ENCODE data around the gene CASZ1.

DNA sequence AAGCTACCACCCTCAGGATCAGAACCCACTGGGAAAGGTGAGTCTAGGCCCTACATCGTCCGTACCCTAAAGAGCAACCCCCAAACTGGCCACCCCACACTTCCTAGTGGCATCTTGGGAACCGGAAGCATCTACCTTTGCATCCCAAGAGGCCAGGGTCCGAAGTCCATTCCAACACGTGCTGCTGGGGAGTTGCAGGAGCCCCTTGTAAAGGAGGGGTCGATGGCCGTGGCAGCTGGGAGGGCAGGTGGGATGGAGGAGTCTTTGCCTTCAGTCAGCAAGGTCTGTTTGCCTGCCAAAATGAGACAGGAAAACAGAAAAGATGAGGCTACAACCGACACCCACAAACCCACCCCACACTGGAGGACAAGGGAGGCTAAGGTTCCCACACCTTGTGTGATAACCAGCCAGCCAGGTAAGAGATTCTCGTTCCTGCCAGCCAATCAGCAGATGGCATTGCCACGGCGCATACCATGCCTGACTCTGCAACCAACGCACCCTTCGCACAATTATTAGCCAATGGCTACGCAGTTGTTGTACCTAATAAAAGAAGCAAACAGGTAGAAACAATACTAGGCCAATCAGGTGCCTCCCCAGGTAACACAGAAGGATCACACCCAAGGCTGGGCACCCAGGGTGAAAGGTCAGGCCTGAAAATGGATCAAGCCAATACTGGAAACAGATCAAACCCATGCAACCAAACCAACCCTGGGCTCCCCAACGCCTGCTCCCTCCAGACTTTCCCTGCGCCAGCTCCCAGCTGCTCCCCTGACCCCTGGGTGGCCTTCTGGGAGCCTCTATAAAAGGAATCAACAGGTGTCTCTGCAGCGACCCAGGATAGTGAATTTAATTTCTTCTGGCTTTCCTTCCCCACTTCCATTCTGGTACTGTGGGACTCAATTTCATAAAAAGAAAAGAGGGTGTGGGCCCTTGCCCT lies 35.6 kb downstream of the CASZ1 start:
- TF ChIP-seq, protein P1, sequence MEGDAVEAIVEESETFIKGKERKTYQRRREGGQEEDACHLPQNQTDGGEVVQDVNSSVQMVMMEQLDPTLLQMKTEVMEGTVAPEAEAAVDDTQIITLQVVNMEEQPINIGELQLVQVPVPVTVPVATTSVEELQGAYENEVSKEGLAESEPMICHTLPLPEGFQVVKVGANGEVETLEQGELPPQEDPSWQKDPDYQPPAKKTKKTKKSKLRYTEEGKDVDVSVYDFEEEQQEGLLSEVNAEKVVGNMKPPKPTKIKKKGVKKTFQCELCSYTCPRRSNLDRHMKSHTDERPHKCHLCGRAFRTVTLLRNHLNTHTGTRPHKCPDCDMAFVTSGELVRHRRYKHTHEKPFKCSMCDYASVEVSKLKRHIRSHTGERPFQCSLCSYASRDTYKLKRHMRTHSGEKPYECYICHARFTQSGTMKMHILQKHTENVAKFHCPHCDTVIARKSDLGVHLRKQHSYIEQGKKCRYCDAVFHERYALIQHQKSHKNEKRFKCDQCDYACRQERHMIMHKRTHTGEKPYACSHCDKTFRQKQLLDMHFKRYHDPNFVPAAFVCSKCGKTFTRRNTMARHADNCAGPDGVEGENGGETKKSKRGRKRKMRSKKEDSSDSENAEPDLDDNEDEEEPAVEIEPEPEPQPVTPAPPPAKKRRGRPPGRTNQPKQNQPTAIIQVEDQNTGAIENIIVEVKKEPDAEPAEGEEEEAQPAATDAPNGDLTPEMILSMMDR (IDR thresholded peaks at IDR 0.05), result no peak
- no peak for TF ChIP-seq POLR2A (IDR thresholded peaks at IDR 0.05)

All from esophagus squamous epithelium (tissue), 4 donors.